ENCODE measurements around the gene CRB1. TPM values are rescaled to one million over a fixed set of nuclear protein-coding genes. Genes with fewer than 3 reads are reported as not detected.
"Not testable (repeated sequence)": the region's sequence is repeated elsewhere in the genome, so short reads cannot be mapped to it uniquely, and the experiment has no call there.

The CRB1 gene
- polyA plus RNA-seq, 1 donor (not counting 4 experiments of a cell fraction or from before 2014, with no cell fraction given) = 0.04 TPM

DNA sequence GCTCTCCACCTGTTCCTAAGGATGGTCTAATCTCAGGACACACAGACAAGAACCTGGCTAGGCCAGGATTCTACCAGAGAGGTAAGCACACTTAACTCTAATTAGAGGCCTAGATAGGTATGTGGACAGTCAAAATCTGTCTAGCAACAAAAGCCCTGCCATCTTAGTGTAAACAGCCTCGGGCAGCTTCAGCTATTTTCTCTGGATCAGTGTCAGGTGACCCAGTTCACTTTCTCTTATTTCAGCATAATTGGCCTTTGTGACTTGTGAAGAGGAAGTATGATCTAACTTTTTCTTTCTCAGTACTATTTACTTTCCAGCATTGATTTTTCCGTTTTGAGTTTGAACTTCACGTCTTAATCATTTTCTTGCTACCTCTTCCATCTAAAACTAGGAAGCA is 217.7 kb downstream of the CRB1 start:
- no peaks in the 10 kb centered on the region for H3K79me2 ChIP-seq (ENCODE audit: control insufficient read depth, insufficient read depth, low read length)
- dilution Hi-C loops (cut with MboI; ENCODE audit: extremely low pct_ligation_motif_present, low sequenced_read_pairs) = no loop called here
- no peak for TF ChIP-seq EZH2 (IDR thresholded peaks at IDR 0.05; ENCODE audit: low read length)
- TF ChIP-seq, protein P1, sequence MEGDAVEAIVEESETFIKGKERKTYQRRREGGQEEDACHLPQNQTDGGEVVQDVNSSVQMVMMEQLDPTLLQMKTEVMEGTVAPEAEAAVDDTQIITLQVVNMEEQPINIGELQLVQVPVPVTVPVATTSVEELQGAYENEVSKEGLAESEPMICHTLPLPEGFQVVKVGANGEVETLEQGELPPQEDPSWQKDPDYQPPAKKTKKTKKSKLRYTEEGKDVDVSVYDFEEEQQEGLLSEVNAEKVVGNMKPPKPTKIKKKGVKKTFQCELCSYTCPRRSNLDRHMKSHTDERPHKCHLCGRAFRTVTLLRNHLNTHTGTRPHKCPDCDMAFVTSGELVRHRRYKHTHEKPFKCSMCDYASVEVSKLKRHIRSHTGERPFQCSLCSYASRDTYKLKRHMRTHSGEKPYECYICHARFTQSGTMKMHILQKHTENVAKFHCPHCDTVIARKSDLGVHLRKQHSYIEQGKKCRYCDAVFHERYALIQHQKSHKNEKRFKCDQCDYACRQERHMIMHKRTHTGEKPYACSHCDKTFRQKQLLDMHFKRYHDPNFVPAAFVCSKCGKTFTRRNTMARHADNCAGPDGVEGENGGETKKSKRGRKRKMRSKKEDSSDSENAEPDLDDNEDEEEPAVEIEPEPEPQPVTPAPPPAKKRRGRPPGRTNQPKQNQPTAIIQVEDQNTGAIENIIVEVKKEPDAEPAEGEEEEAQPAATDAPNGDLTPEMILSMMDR (optimal IDR thresholded peaks at IDR 0.05 in 1 of 3, IDR thresholded peaks at IDR 0.05 in 1 of 3, conservative IDR thresholded peaks at IDR 0.05 in 1 of 3; ENCODE audit: extremely low read depth in 1 of 3, insufficient read depth in 2 of 3, low read length in 3 of 3) = no peak
- H3K9me1 ChIP-seq (ENCODE audit: control insufficient read depth, extremely low read depth, insufficient read depth, low read length) = no peaks in the 10 kb centered on the region
- H3K27ac ChIP-seq (ENCODE audit: control insufficient read depth, insufficient read depth, low read length) = no peak overlapping the region
- H4K20me1 ChIP-seq (ENCODE audit: control insufficient read depth, extremely low read depth, insufficient read depth, low read length) = no peaks in the 10 kb centered on the region
- H3K4me2 ChIP-seq (ENCODE audit: control insufficient read depth, extremely low read depth, insufficient read depth, low read depth, low read length) = no peak overlapping the region
- no peaks in the 10 kb centered on the region for H3K36me3 ChIP-seq (ENCODE audit: control insufficient read depth in 2 of 2, extremely low read depth in 1 of 2, insufficient read depth in 2 of 2, low read length in 2 of 2)
- no peaks in the 10 kb centered on the region for H3K9me3 ChIP-seq (ENCODE audit: control insufficient read depth, low read depth, low read length)
- H3K9ac ChIP-seq (ENCODE audit: control insufficient read depth, extremely low read depth, insufficient read depth, low read length) = no peak overlapping the region
- H3K4me3 ChIP-seq (ENCODE audit: control insufficient read depth in 2 of 3, extremely low read depth in 1 of 3, insufficient read depth in 2 of 3, low read depth in 1 of 3, low read length in 3 of 3) = no peak overlapping the region
- no peaks in the 10 kb centered on the region for H3K4me1 ChIP-seq (ENCODE audit: control insufficient read depth, extremely low read depth, insufficient read depth, low read length)
- H2AFZ ChIP-seq (ENCODE audit: control insufficient read depth, low read length) = no peak overlapping the region
- DNase-seq (ENCODE audit: low read depth, low spot score) (no peak), FAIRE-seq (no peak)
- H3K27me3 ChIP-seq (ENCODE audit: control insufficient read depth, extremely low read depth, insufficient read depth, low read length) = no peaks in the 10 kb centered on the region

DNA sequence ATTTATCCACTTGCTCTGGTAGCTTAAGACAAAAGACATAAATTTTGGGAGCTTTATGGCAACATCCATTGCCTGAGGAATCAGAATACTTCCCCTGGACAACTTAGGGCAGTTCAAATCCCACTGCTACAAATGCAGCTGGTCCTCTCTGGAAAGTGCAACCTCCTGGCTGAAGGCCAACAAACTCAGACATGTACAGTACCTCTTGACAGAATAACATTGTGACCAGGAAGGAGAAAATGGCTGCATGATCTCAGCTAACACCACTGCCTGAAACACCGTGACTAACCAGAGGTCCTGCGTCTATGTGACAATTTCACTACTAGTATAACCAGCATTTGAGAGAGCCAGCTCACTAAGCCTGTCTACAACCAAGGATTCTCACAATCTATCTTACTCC is 218.9 kb downstream of the CRB1 start:
- Histone ChIP-seq H4K20me1 (ENCODE audit: control insufficient read depth, extremely low read depth, insufficient read depth, low read length) (no peaks in the 10 kb centered on the region), H3K36me3 (ENCODE audit: control insufficient read depth in 2 of 2, extremely low read depth in 1 of 2, insufficient read depth in 2 of 2, low read length in 2 of 2) (no peaks in the 10 kb centered on the region), H3K27me3 (ENCODE audit: control insufficient read depth, extremely low read depth, insufficient read depth, low read length) (no peaks in the 10 kb centered on the region), H3K4me1 (ENCODE audit: control insufficient read depth, extremely low read depth, insufficient read depth, low read length) (no peaks in the 10 kb centered on the region), H3K9me1 (ENCODE audit: control insufficient read depth, extremely low read depth, insufficient read depth, low read length) (no peaks in the 10 kb centered on the region), H3K4me3 (ENCODE audit: control insufficient read depth in 2 of 3, extremely low read depth in 1 of 3, insufficient read depth in 2 of 3, low read depth in 1 of 3, low read length in 3 of 3) (no peak overlapping the region), H2AFZ (ENCODE audit: control insufficient read depth, low read length) (no peak overlapping the region), H3K4me2 (ENCODE audit: control insufficient read depth, extremely low read depth, insufficient read depth, low read depth, low read length) (no peak overlapping the region), H3K9me3 (ENCODE audit: control insufficient read depth, low read depth, low read length) (no peaks in the 10 kb centered on the region), H3K9ac (ENCODE audit: control insufficient read depth, extremely low read depth, insufficient read depth, low read length) (no peak overlapping the region), H3K27ac (ENCODE audit: control insufficient read depth, insufficient read depth, low read length) (no peak overlapping the region), H3K79me2 (ENCODE audit: control insufficient read depth, insufficient read depth, low read length) (no peaks in the 10 kb centered on the region)
- dilution Hi-C loops (cut with MboI; ENCODE audit: extremely low pct_ligation_motif_present, low sequenced_read_pairs) = no loop called here
- TF ChIP-seq EZH2 (IDR thresholded peaks at IDR 0.05; ENCODE audit: low read length) = no peak
- TF ChIP-seq, protein P1 (optimal IDR thresholded peaks at IDR 0.05 in 1 of 3, IDR thresholded peaks at IDR 0.05 in 1 of 3, conservative IDR thresholded peaks at IDR 0.05 in 1 of 3; ENCODE audit: extremely low read depth in 1 of 3, insufficient read depth in 2 of 3, low read length in 3 of 3) = no peak
- no peak for DNase-seq (ENCODE audit: low read depth, low spot score)
- FAIRE-seq = no peak

DNA sequence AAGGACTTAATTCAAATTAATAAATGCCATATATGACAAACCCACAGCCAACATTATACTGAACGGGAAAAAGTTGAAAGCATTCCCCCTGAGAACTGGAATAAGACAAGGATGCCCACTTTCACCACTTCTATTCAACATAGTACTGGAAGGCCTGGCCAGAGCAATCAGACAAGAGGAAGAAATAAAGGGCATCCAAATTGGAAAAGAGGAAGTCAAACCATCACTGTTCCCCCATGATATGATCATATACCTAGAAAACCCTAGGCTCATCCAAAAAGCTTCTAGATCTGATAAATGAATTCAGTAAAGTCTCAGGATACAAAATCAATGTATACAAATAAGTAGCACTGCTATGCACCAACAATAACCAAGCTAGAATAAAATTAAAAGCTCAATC is 223.5 kb downstream of the CRB1 start:
- not testable (repeated sequence) for FAIRE-seq

More for the DNA sequence above, 223.5 kb downstream of the CRB1 start:
- H4K20me1 ChIP-seq (ENCODE audit: control insufficient read depth, extremely low read depth, insufficient read depth, low read length); H3K36me3 ChIP-seq (ENCODE audit: control insufficient read depth in 2 of 2, extremely low read depth in 1 of 2, insufficient read depth in 2 of 2, low read length in 2 of 2); DNase-seq (ENCODE audit: low read depth, low spot score); H3K4me3 ChIP-seq (ENCODE audit: control insufficient read depth in 2 of 3, extremely low read depth in 1 of 3, insufficient read depth in 2 of 3, low read depth in 1 of 3, low read length in 3 of 3); dilution Hi-C loops (cut with MboI; ENCODE audit: extremely low pct_ligation_motif_present, low sequenced_read_pairs); H3K27me3 ChIP-seq (ENCODE audit: control insufficient read depth, extremely low read depth, insufficient read depth, low read length); H3K79me2 ChIP-seq (ENCODE audit: control insufficient read depth, insufficient read depth, low read length); H3K9me1 ChIP-seq (ENCODE audit: control insufficient read depth, extremely low read depth, insufficient read depth, low read length); H3K9me3 ChIP-seq (ENCODE audit: control insufficient read depth, low read depth, low read length); H3K4me2 ChIP-seq (ENCODE audit: control insufficient read depth, extremely low read depth, insufficient read depth, low read depth, low read length); H3K4me1 ChIP-seq (ENCODE audit: control insufficient read depth, extremely low read depth, insufficient read depth, low read length); H2AFZ ChIP-seq (ENCODE audit: control insufficient read depth, low read length); H3K9ac ChIP-seq (ENCODE audit: control insufficient read depth, extremely low read depth, insufficient read depth, low read length); H3K27ac ChIP-seq (ENCODE audit: control insufficient read depth, insufficient read depth, low read length): not testable (repeated sequence)

Data from keratinocyte (primary cell).